Neural crest cell (in vitro differentiated cells): ENCODE results near the gene PUS7. TPM values are rescaled to one million over a fixed set of nuclear protein-coding genes. Genes with fewer than 3 reads are reported as not detected.
A peak's percentile ranks its signal among the peaks of the same experiment; 100 is the strongest.

Experiments used
- DNase-seq: peaks from one replicate; pipeline ENCODE4 v3.0.0; 2021; ENCODE audit warnings: low read depth, mixed read lengths, low spot score
- H3K27ac Mint-ChIP-seq: one replicate; pipeline ENCODE4 v1.8.0; 2021; ENCODE audit warnings: mild to moderate bottlenecking, mixed read lengths; ENCODE audit not compliant: unreplicated experiment
- H3K27me3 Mint-ChIP-seq: 2 replicates; pipeline ENCODE4 v1.8.0; 2021; ENCODE audit warnings: low read depth, mild to moderate bottlenecking, mixed read lengths
- H3K36me3 Mint-ChIP-seq: 2 replicates; pipeline ENCODE4 v1.8.0; 2021; ENCODE audit warnings: low read depth, mild to moderate bottlenecking, mixed read lengths
- H3K4me1 Mint-ChIP-seq: 2 replicates; pipeline ENCODE4 v1.8.0; 2021; ENCODE audit warnings: mixed read lengths
- H3K4me3 Mint-ChIP-seq: one replicate; pipeline ENCODE4 v1.8.0; 2021; ENCODE audit warnings: mild to moderate bottlenecking, mixed read lengths
- H3K9me3 Mint-ChIP-seq: 2 replicates; pipeline ENCODE4 v1.8.0; 2021; ENCODE audit warnings: mixed read lengths
- total RNA-seq: library from RNA; stranded (reverse); gene quantifications from 2 replicates; pipeline ENCODE4 v1.2.1, GENCODE V29; 2021
- TF ChIP-seq, protein P1 (sequence below): fragments of 200-600 bp; sonication (generic); conservative IDR thresholded peaks from 2 replicates; pipeline ENCODE4 v1.5.0; 2021; ENCODE audit warnings: antibody characterized with exemption, mild to moderate bottlenecking

The PUS7 gene
- total RNA-seq, 1 donor from 2014 or later, result 38.0 TPM

DNA sequence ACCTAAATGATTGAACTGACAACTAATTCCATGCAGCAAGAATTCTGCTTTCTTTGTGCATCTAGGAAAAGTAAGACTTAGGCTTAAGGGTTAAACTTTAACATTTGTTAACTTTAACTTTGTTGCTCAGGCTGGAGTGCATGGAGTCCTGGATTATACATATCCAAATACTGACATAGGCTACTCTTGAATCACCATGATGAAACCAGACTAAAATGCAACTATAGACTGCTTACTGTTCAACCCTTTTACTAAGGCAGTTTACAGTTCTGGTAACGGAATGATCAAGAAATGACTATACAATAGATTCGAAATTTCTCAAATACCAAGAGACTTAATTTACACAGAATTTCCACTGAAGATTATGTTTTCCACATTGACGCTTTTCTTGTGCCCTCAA lies 52.0 kb downstream of the PUS7 start:
- H3K4me1 Mint-ChIP-seq, result no peaks in the 10 kb centered on the region
- no peak overlapping the region for H3K27ac Mint-ChIP-seq
- peaks cover 8% of the 10 kb centered on the region for H3K36me3 Mint-ChIP-seq

DNA sequence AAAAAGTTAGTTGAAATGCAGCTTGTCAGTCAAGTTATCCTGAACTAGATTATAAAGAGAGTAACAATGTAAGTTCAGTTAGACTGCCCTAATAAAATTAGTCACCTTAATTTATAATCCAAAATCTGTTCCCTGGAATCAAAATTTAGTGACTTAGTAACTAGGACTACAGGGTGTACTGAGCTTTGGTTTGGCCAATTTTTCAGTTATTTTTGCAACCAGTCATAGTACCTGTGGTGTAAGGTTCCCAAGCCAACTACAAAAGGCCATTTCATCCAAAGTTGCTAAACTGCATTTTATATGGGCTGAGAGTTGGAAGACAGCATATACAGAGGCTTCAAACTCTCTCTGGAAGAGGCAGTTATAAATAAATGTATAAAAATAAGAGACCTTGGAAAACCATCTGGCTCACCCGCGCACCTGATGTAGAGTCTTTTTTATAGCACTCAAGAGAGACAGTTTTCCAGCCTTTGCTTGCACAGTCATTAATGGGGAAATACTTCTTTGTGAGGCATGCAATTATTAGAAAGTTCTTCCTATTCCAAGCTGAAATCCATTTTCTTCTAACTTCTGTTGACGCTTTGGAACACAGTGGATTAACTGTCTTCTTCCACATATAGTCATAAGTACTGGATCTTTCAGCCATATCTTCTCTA lies 59.2 kb downstream of the PUS7 start:
- Mint-ChIP-seq H3K4me3 (no peak overlapping the region), H3K36me3 (peaks cover 11% of the 10 kb centered on the region), H3K27ac (no peak overlapping the region), H3K4me1 (no peaks in the 10 kb centered on the region), H3K27me3 (no peaks in the 10 kb centered on the region), H3K9me3 (no peaks in the 10 kb centered on the region)
- TF ChIP-seq, protein P1, sequence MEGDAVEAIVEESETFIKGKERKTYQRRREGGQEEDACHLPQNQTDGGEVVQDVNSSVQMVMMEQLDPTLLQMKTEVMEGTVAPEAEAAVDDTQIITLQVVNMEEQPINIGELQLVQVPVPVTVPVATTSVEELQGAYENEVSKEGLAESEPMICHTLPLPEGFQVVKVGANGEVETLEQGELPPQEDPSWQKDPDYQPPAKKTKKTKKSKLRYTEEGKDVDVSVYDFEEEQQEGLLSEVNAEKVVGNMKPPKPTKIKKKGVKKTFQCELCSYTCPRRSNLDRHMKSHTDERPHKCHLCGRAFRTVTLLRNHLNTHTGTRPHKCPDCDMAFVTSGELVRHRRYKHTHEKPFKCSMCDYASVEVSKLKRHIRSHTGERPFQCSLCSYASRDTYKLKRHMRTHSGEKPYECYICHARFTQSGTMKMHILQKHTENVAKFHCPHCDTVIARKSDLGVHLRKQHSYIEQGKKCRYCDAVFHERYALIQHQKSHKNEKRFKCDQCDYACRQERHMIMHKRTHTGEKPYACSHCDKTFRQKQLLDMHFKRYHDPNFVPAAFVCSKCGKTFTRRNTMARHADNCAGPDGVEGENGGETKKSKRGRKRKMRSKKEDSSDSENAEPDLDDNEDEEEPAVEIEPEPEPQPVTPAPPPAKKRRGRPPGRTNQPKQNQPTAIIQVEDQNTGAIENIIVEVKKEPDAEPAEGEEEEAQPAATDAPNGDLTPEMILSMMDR, result no peak
- DNase-seq, result no peak

More for the DNA sequence above, 52.0 kb downstream of the PUS7 start:
- no peak overlapping the region for H3K4me3 Mint-ChIP-seq
- TF ChIP-seq, protein P1, result no peak
- H3K9me3 Mint-ChIP-seq, result no peaks in the 10 kb centered on the region
- DNase-seq, result no peak
- H3K27me3 Mint-ChIP-seq, result no peaks in the 10 kb centered on the region

GRCh38 chr7:105461518-105461917 lies 60.6 kb downstream of the PUS7 start:
- no peak for DNase-seq
- no peaks in the 10 kb centered on the region for H3K27me3 Mint-ChIP-seq
- TF ChIP-seq, protein P1, result no peak
- H3K36me3 Mint-ChIP-seq, result peaks cover 11% of the 10 kb centered on the region
- no peaks in the 10 kb centered on the region for H3K9me3 Mint-ChIP-seq
- H3K4me1 Mint-ChIP-seq, result no peaks in the 10 kb centered on the region
- H3K27ac Mint-ChIP-seq, result no peak overlapping the region
- no peak overlapping the region for H3K4me3 Mint-ChIP-seq

GRCh38 chr7:105457619-105458225 lies 64.3 kb downstream of the PUS7 start:
- DNase-seq, result no peak
- peaks cover 14% of the 10 kb centered on the region for H3K36me3 Mint-ChIP-seq
- no peak overlapping the region for H3K4me3 Mint-ChIP-seq
- no peaks in the 10 kb centered on the region for H3K9me3 Mint-ChIP-seq
- no peaks in the 10 kb centered on the region for H3K4me1 Mint-ChIP-seq
- TF ChIP-seq, protein P1, result no peak
- H3K27ac Mint-ChIP-seq, result peak overlapping the region; percentile 39
- no peaks in the 10 kb centered on the region for H3K27me3 Mint-ChIP-seq

DNA sequence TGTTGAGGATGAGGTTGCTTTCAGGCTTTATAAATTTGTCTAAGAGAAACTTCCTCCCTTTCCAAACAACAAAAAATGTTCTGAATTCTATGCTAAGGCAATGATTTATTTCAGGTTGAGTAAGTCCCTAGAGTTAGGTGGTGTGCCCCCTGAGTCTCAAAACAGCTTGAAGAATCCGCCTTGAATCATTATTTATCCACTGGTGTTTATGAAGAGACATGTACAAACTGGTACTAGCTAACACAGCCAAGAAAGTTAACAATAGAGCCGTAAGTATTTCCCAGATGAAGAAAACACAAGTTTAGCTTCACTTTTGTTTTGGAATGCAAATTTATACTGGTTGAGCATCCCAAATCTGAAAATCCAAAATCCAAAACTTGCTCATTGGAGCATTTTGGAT lies 67.2 kb downstream of the PUS7 start:
- TF ChIP-seq, protein P1, result no peak
- no peak overlapping the region for H3K27ac Mint-ChIP-seq

More for the DNA sequence above, 67.2 kb downstream of the PUS7 start:
- Mint-ChIP-seq H3K36me3 (peaks cover 9% of the 10 kb centered on the region), H3K9me3 (peaks cover 3% of the 10 kb centered on the region), H3K4me3 (no peak overlapping the region), H3K4me1 (no peaks in the 10 kb centered on the region), H3K27me3 (no peaks in the 10 kb centered on the region)
- no peak for DNase-seq
